ENCODE measurements around the gene SERPINA4.
"Not testable (repeated sequence)": the region's sequence is repeated elsewhere in the genome, so short reads cannot be mapped to it uniquely, and the experiment has no call there.

The SERPINA4 gene

DNA sequence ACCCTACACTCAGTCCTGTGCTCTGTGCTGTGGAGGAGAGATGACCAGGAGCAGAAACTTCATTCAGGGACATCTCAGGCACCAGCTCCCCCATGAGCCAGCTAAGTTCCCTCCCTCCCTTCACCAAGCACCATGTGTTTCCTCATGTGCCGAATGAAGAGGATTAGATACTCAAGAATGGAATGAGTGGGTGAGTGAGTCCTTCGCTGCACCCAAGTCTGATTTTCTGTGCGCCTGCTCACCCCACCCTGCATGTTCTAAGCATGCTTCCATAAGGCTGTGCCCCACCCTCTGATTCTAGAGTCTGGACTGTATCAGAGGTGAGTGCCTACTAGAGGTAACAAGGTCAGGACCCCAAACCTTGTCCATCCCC lies 32.1 kb downstream of the SERPINA4 start:
- DNase-seq: no peak

DNA sequence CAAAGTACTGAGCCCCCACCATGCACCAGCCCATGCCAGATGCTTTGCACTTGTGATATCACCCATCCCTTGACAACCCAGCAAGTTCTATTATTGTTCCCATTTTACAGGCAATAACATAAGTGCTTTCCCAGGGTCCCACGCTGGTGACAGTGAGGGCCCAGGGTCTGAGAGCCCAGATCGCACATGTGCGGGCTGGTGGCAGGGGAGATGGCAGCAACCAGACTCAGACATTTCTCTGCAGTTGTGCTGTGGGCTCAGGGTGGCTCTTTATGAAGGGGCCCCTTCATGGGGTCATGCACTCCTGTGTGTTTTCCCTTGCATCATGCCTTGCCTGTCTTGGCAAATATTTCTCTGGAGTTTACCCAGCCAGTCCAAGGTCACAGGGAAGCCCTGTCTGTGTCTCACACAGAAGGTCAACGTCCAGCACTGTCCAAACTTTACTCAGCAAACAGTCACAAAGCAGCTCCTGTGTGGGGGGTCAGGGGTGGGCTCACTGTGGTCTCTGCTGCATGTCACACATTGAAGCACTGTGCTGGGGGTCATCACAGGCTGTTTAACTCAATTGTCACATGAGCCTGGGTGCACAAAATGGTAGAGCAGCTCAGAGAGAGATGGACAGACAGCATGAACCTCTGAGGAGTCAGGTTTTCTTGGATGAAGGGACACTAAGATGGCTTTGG lies 32.6 kb downstream of the SERPINA4 start:
- DNase-seq: no peak

DNA sequence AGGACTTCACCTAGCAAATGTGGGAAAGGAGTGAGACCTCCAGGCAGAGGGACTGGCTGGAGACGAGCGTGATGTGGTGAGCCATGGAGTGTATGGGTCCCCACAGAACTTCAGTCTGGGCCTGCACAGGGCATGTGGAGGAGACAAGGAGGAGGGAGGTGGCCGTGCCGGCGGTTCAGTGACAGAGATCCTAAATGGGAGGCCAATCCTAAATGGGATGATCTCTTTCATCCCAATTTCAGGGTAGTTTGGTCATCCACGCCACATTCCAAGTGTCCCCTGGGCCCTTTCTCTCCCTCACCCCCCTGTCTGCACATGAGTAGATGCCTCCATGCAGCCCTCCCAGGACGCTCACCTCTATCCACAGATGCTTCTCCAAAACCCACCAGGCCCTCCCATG lies 33.2 kb downstream of the SERPINA4 start:
- DNase-seq: no peak

DNA sequence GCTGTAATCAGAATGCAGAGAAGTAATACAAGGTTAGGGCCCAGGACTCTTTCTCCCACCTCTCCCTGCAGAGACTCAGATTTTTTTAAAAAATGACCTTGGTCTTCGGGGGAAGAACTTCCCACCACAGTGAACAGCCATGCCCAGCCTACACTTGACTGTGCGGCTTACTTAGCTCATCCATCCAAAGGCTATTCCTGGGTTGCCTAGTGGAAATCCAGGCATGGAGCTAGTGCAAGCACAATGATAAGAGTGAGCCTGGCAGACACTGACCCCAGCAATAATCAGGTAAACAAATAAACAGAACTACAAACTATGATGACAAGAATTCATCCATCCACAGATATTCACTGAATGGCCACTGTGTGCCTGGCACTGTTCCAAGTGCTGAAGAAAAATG lies 34.7 kb downstream of the SERPINA4 start:
- no peak for DNase-seq

DNA sequence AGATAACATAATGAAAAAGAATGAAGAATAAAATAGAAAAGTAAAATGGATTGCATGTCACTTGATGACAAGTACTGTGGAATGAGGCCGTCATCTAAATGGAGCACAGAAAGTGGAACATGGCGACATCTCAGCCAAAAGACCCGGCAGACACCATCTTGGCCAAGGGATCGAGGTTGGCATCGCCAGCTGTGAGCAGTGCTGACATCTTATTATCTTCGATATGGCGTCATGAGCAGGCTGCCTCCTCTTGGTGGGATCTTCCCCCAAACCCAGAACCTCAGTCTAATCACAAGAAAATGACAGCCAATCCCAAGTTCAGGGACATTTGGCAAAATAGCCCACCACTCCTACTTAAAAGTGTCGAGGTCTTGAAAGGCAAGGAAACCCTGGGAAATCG lies 35.1 kb downstream of the SERPINA4 start:
- no peak for DNase-seq

DNA sequence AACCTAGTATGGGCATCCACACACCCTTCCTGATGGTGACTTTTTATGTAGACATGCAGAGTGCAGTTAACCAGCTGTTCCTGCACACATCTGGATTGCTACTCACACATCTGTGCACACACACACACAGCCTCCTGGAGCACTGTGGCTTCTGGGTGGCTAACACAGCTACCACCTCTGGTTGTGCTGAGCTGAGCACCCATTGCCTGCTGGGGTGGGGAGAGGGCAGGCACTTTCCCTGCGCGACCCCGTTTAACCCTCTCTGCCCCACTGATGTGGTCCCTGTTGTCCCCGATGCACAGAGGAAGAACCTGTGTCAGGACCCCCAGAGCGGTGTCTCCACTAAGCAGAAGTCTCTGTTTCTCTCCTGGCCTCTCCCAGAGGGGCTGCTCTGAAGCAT lies 36.5 kb downstream of the SERPINA4 start:
- DNase-seq: no peak

DNA sequence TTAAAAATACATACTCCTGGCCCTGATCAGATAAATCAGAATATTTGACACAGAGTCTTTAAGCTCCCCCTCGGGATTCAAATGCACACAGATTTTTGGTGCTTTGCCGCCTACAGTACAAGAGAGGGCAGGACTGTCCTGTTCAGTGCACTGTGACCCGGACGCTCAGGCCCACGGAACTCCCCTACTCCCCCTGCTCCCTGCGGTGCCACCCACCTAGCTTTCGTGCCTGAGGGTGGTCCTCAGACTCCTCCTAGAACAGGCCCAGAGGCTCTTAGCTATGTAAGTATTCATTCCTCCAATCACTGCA lies 37.2 kb downstream of the SERPINA4 start:
- no peak for DNase-seq

DNA sequence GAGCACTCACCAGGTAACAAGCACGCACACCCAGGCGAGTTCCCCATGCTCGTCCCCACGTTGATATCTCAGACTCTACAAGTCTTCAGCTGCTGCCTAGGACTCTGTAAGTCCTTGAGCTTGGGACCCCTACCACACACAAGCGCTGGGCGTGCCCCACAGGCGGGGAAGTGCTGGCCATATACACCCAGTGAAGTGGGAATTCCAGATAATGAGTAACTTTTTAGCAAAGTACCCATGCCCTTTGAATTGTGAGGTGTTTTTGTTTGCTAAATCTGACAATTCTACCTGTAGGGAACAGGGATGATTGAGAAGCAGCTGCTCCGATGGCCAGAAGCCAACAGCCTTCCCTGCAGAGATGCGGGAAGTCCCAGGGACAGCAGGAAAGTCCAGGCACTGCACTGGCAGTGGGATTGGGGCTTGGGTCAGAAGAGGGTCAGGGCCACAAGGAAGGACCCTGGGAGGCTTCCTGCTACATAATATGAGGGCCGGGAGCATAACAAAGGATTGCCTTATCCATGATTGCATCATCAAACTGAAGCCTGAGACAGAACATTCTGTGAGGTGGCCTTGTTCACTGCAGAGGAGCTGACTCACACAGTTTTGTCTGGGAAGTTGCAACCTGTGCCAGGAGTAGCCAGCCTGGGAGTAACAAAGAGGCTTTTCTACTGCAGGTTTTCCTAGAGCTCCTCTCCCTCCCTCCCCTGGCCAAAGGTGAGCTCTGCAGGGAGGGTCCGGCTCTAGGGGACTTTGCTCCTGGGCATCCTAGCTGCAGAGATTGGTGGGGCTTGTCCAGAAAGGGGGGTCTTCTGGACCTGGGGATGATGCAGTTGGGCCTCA lies 37.8 kb downstream of the SERPINA4 start:
- no peak for DNase-seq

DNA sequence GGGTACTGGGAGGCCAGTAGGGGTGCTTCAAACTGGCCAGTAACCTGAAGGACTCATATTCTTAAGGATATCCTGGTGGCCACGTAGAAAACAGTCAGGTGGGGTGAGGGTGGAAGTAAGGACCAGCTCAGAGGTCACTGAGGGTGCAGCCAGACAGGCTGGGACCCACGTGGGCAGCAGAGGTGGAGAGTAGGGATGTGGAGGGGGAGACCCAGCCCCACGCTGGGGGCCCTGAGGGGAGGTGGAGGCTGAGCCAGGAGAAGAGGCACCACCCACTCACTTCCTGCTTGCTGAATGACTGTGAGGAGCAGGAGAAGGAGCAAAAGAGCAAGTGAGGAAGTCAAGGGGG lies 38.4 kb downstream of the SERPINA4 start:
- DNase-seq: no peak

DNA sequence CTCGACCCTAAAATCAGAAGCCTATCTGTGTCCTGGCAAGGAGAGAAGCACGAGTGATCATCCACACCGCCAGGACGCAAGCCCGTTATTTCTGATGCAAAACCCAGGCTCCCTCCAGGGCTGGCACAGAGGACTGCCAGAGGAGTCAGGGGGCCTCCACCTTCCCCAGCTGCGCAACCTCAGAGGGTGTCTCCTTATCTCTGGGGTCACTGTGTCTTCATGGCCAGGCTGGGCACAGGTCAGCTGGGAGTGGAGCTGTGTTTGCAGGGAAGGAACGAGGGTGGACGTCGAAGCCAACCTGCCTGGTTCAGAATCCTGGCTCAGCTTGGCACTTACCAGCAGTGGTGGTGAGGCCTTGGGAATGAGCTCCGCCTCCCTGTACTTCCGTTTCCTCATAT lies 38.9 kb downstream of the SERPINA4 start:
- DNase-seq: no peak

DNA sequence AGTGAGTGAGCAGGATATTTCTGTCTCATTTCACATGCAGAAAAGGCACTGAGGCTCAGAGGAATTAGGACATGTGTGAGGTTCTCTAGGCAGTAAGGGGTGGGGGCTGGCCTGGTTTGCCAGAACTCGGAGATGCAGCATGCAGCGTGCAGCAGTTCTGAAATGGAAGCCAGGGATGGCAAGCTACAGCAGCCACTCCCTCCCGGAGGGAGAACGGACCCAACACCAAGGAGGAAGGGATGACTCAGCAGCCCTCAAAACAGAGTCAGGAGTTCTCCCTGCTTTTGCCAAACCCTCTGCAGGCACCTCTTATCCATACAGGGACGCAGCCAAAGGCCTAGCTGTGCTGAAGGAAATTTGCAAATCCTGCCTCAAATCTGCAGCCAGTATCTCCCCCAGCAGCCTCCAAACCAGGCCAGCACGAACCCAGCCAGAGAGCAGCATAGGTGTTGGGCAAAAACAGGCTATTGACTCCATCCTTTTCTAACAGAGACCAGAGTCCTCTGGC lies 40.7 kb downstream of the SERPINA4 start:
- DNase-seq: no peak

DNA sequence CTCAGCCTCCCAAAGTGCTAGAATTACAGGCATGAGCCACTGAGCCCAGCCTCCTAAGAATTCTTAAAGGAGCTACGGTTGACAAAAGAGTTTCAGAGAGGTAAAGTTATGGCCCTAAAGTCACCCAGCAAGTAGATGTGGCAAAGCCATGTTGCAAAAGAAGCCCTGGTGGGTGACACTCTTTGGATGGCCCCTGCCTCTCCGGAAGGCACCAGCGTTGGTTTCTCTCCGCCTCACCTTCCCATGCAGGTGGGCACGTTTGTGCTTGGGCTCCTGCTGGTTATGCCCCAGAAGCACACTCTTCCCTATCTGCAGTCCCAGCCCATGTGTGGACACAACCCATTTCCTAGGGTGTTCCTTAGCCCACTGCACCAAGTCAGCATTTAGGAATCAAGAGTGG lies 41.5 kb downstream of the SERPINA4 start:
- no peak for DNase-seq

DNA sequence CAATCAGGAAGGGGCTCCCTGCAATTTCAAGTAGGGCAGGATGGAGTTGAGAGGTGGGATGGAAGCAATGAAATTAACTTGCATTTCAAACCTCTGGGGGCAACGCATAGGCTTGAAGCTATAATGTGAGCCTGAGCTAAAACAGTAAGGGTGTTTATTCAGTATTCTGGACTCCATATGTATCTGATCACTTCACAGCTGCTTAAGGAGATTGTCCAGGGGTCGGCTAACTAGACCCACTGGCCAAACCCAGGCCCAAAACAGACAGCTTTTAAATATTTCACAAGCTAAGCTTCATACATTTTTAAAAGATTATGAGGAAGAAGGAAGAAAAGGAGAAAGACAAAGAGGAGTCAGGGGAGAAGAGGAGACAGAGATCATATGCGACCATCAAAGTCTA lies 44.1 kb downstream of the SERPINA4 start:
- no peak for DNase-seq

DNA sequence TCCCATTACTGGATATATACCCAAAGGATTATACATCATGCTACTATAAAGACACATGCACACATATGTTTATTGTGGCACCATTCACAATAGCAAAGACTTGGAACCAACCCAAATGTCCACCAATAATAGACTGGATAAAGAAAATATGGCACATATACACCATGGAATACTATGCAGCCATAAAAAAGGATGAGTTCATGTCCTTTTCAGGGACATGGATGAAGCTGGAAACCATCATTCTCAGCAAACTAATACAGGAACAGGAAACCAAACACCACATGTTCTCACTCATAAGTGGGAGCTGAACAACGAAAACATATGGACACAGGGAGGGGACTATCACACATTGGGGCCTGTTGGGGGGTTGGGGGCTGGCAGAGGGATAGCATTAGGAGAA lies 47.7 kb downstream of the SERPINA4 start:
- not testable (repeated sequence) for DNase-seq

DNA sequence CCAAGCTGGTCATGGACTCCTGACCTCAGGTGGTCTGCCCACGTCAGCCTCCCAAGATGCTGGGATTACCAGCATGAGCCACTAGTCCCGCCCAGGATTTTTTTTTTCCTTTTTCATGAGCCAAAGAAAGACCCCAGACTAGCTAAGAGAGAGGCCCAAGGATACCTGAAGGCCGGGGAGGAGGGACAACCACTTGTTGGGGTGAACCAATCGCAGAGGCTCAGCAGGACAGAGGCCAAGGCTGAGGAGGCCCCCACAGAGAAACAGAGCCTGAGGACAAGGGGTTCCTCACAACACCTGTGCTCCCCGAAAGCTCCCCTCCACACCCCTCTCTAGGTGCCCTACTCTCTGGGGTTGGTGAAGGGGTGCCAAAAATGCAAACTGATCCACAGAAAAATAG lies 49.9 kb downstream of the SERPINA4 start:
- no peak for DNase-seq

DNA sequence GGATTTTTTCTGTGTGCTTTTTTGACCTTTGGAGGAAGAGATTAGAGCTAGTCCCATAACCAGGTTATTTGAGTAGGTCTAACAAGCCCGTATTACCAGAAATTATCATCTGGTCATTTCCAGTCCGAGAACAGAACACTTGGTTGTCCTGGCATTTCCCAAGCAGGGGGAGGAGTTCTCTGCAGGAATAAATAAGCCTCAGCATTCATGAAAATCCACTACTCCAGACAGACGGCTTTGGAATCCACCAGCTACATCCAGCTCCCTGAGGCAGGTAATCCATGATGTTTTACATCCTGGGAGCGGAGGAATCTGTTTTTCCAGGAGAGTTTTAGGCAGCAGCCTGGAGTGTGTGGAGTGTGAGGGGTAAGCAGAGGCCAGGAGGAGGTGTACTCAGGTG lies 50.9 kb downstream of the SERPINA4 start, which contains the start of gene SERPINA3:
Gene SERPINA3, plus strand, starts transcription at position 218 of the 400 bp plus-strand sequence. CDS start 2,051 bp downstream, outside the sequence.
- DNase-seq: no peak

DNA sequence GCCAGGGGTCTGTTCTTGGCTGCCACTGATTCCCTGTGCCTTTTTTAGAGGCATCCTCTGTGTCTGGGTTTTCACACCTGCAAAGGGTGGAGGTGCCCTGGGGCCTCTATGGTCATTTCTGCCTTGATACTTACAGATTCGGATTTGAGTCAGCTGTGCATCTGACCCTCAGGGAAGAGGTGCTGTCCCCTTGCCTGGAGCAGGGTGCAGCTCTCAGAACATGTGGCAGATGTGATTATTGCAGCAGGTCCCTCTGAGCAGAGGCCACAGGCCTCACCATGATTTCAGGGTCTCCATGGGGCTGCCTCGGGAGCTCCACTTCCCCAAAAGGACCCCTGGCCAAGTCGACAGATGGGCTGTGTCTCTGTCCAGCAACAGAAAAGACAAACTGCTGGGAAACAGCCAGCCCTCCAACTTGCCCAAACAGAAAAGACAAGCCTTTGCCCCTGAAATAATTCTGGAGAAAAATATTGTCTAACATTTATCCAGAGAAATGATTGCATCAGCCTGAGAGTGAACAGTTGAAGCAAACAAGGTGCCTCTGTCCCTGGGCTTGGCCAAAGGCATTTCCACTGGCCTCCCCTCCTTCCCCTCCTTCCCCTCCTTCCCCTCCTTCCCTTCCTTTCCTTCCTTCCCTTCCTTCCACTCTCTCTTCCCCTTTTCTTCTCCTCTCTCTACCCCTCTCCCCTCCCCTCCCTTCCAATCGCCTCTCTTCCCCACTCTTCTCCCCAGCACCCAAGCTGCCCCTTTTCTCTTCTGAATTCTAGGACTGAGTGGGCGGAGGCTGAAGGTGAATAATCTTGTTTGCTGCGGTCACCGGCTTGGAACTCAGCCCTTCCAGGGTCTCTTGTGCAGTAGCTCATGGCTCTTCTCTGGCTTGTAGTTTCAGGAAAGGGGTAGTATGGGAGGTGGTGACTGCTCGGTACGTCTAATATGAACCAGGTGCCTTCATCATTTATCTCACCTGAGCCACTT lies 51.6 kb downstream of the SERPINA4 start:
- DNase-seq: no peak

DNA sequence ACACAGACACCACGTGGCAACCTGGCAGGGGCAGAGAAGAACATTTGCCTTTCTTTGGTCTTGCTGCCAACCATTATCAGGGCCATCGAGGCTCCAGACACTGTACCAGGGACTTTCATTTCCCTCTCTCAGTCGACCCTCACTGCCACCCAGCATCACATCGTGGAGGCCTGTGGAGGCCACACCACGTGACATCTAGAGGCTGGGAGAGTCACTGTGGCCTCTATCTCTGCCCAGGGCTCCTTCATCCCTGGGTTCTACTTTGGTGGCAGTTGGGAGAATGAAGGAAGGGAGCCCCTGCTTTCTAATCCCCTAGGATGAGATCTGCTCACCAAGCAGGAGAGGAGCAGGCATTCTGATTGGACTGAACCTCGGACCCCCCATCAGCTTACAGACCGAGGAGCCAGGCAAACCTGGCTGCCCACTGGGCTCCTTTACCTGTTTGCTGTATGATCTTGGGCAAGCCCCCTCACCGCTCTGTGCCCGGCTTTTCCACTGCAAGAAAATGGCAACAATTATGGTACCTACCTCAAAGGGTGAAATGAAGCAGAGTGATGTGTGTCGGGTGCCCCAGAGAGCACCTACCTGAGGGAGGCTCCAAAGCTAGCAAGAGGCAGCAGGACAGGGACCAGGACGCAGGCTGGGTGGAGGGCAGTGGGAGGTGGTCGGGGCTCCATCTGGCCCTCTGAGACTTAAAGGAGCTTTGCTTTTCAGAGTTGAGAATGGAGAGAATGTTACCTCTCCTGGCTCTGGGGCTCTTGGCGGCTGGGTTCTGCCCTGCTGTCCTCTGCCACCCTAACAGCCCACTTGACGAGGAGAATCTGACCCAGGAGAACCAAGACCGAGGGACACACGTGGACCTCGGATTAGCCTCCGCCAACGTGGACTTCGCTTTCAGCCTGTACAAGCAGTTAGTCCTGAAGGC lies 52.7 kb downstream of the SERPINA4 start:
- no peak for DNase-seq

DNA sequence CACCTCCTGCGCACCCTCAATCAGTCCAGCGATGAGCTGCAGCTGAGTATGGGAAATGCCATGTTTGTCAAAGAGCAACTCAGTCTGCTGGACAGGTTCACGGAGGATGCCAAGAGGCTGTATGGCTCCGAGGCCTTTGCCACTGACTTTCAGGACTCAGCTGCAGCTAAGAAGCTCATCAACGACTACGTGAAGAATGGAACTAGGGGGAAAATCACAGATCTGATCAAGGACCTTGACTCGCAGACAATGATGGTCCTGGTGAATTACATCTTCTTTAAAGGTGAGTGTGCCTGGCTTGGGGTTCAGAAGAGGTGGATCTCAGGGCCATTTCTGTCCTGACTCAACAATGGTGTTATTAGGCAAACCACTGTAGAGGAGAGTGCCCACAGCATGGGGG lies 53.6 kb downstream of the SERPINA4 start:
- no peak for DNase-seq

DNA sequence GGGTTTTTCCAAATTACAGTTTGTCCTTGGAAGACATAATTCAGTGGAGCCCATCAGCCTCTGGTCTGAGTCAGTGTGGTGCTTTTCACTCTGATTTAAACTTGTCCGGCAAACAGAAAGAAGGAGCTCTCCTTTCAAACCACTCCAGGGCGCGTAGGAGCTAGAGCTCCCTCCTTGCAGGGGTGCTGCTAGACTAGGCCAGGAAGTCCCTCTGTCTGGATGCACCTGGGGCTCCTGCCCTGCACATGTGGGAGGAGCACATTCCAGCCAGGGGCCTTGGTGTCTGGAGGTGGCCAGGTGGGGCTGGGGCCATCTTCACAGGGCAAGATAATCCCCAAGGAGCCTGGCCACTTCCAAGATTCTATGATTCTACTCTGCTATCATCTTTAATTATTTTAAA lies 54.0 kb downstream of the SERPINA4 start:
- DNase-seq: no peak

DNA sequence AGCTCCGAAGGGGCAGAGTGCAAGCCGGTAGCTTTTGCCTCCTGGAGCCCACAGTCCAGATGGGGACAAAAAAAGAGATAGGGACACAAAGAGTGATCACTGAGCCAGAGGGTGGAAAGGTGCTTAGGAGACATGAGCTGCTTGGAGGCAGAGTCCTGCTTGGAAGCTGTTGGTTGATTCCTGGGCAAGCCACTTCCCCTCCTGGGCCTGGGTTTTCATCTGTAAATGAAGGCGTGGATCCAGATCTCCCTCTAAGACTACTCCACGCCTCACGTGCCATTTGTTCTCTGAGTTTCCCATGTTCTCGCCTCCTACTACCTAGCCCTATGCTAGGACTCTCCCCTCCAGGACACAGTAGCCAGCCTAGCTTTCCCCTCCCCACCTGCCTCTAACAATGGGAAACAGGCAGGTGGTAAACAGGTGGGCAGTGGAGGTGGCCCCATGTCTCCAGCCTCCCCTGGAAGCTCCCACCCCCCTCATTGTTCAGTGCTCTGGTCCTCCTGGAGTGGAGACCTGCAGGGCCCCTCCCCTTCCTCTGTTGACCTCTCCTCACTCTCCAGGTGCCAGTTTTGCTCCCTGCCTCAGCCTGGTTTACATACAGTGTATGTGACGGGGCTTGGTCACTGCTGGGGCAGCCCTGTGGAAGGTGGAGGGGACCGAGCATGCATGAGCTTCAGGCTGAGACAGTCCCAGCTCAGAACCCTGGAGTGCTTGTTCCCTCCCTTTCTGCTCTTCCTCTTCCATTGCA lies 54.8 kb downstream of the SERPINA4 start:
- DNase-seq: no peak

Data from activated CD4-positive, alpha-beta T cell treated with anti-CD3 and anti-CD28 coated beads, Interleukin-10, Interleukin-2, amounts not matched to agents 100 ng/mL and 50 ng/mL, durations not matched to agents 16 hours and 8 hours (primary cell).